ENCODE measurements around the gene CTRB2. TPM values are rescaled to one million over a fixed set of nuclear protein-coding genes. Genes with fewer than 3 reads are reported as not detected.
A peak's percentile ranks its signal among the peaks of the same experiment; 100 is the strongest.

The CTRB2 gene
- polyA plus RNA-seq, 3 donors, result not detected

GRCh38 chr16:75233611-75233938 is 26.6 kb upstream of the CTRB2 start:
- no peaks in the 10 kb centered on the region for H3K4me1 ChIP-seq (ENCODE audit: control insufficient read depth in 1 of 2, insufficient read depth in 2 of 2, low read length in 2 of 2)
- H3K27ac Mint-ChIP-seq, result no peak overlapping the region
- no peaks in the 10 kb centered on the region for H3K36me3 ChIP-seq (replicated peaks in 1 of 2; ENCODE audit: control insufficient read depth in 1 of 2, insufficient read depth in 2 of 2, low read length in 2 of 2)
- no peak overlapping the region for H3K27ac ChIP-seq (ENCODE audit: low read depth in 1 of 2, low read length in 2 of 2)
- H3K27me3 ChIP-seq (ENCODE audit: control insufficient read depth in 2 of 2, insufficient read depth in 2 of 2, low read length in 2 of 2), result peaks cover 4 to 72% of the 10 kb centered on the region in 2 donors
- no peaks in the 10 kb centered on the region for H3K79me2 ChIP-seq (ENCODE audit: insufficient read depth, low read length)
- TF ChIP-seq CTCF (IDR thresholded peaks at IDR 0.05), result no peak
- H3K36me3 Mint-ChIP-seq, result no peaks in the 10 kb centered on the region
- DNase-seq, result no peak
- H3K4me3 Mint-ChIP-seq, result peak overlapping the region in 1 of 2 donors; percentile 54
- no peak overlapping the region for H3K4me2 ChIP-seq (replicated peaks; ENCODE audit: extremely low read depth, low read length, poor library complexity, severe bottlenecking)
- H2AFZ ChIP-seq (ENCODE audit: insufficient read depth, low read depth, low read length, poor library complexity, severe bottlenecking), result no peak overlapping the region
- H3K4me1 Mint-ChIP-seq, result no peaks in the 10 kb centered on the region
- H4K20me1 ChIP-seq (ENCODE audit: insufficient read depth, low read length), result no peaks in the 10 kb centered on the region
- no peak overlapping the region for H3K9ac ChIP-seq (ENCODE audit: insufficient read depth, low read length, poor library complexity, severe bottlenecking)
- intact Hi-C loops (cut with micrococcal nuclease), result loop anchor here in 1 of 2 donors (5.0 to 10.0 kb wide), 2 partner anchors 154 to 531 kb away; no protein-coding TSS in a partner anchor
- WGBS (ENCODE audit: insufficient coverage), result 75% methylated on average over 7 of the region's 7 CpGs
- peaks cover 0 to 14% (median 2%) of the 10 kb centered on the region in 7 donors for H3K9me3 Mint-ChIP-seq
- H3K4me3 ChIP-seq (replicated peaks in 1 of 3; ENCODE audit: low read depth in 2 of 3, low read length in 3 of 3), result no peak overlapping the region
- peaks cover 57 to 98% (median 70%) of the 10 kb centered on the region in 3 donors for H3K27me3 Mint-ChIP-seq (ENCODE audit: low read depth in 3 of 3)
- H3K9me3 ChIP-seq (replicated peaks in 1 of 2; ENCODE audit: control insufficient read depth in 1 of 2, insufficient read depth in 1 of 2, low read length in 2 of 2), result no peaks in the 10 kb centered on the region

- H3K79me2 ChIP-seq (ENCODE audit: insufficient read depth, low read length), result no peaks in the 10 kb centered on the region
- no peaks in the 10 kb centered on the region for H3K9me3 ChIP-seq (replicated peaks in 1 of 2; ENCODE audit: control insufficient read depth in 1 of 2, insufficient read depth in 1 of 2, low read length in 2 of 2)
- H3K27me3 ChIP-seq (ENCODE audit: control insufficient read depth in 2 of 2, insufficient read depth in 2 of 2, low read length in 2 of 2), result peaks cover 4 to 66% of the 10 kb centered on the region in 2 donors
- intact Hi-C loops (cut with micrococcal nuclease), result loop anchor here in 1 of 2 donors (5.0 to 10.0 kb wide), 2 partner anchors 156 to 533 kb away; no protein-coding TSS in a partner anchor
- H4K20me1 ChIP-seq (ENCODE audit: insufficient read depth, low read length), result no peaks in the 10 kb centered on the region
- no peak for DNase-seq
- H3K9ac ChIP-seq (ENCODE audit: insufficient read depth, low read length, poor library complexity, severe bottlenecking), result no peak overlapping the region
- no peak overlapping the region for H2AFZ ChIP-seq (ENCODE audit: insufficient read depth, low read depth, low read length, poor library complexity, severe bottlenecking)
- WGBS (ENCODE audit: insufficient coverage), result no CpG with 5 or more reads among the region's 11 CpGs
- no peaks in the 10 kb centered on the region for H3K36me3 ChIP-seq (replicated peaks in 1 of 2; ENCODE audit: control insufficient read depth in 1 of 2, insufficient read depth in 2 of 2, low read length in 2 of 2)
- no peak overlapping the region for H3K27ac Mint-ChIP-seq
- peaks cover 60 to 98% (median 71%) of the 10 kb centered on the region in 3 donors for H3K27me3 Mint-ChIP-seq (ENCODE audit: low read depth in 3 of 3)
- TF ChIP-seq CTCF (IDR thresholded peaks at IDR 0.05), result no peak
- no peaks in the 10 kb centered on the region for H3K4me1 ChIP-seq (ENCODE audit: control insufficient read depth in 1 of 2, insufficient read depth in 2 of 2, low read length in 2 of 2)
- peaks cover 0 to 10% (median 2%) of the 10 kb centered on the region in 7 donors for H3K9me3 Mint-ChIP-seq
- no peaks in the 10 kb centered on the region for H3K4me1 Mint-ChIP-seq
- no peaks in the 10 kb centered on the region for H3K36me3 Mint-ChIP-seq
- H3K4me3 Mint-ChIP-seq, result peak overlapping the region in 1 of 2 donors; percentile 57
- H3K4me2 ChIP-seq (replicated peaks; ENCODE audit: extremely low read depth, low read length, poor library complexity, severe bottlenecking), result no peak overlapping the region
- H3K27ac ChIP-seq (ENCODE audit: low read depth in 1 of 2, low read length in 2 of 2), result no peak overlapping the region
- no peak overlapping the region for H3K4me3 ChIP-seq (replicated peaks in 1 of 3; ENCODE audit: low read depth in 2 of 3, low read length in 3 of 3)
Measured at GRCh38 chr16:75231570-75231969, 24.6 kb upstream of the CTRB2 start.

Data from CD14-positive monocyte (primary cell).